Measurements from ENCODE around the gene KCTD8. TPM values are rescaled to one million over a fixed set of nuclear protein-coding genes. Genes with fewer than 3 reads are reported as not detected.

KCTD8 gene
- total RNA-seq, 1 experiment from 2014 or later, result not detected

DNA sequence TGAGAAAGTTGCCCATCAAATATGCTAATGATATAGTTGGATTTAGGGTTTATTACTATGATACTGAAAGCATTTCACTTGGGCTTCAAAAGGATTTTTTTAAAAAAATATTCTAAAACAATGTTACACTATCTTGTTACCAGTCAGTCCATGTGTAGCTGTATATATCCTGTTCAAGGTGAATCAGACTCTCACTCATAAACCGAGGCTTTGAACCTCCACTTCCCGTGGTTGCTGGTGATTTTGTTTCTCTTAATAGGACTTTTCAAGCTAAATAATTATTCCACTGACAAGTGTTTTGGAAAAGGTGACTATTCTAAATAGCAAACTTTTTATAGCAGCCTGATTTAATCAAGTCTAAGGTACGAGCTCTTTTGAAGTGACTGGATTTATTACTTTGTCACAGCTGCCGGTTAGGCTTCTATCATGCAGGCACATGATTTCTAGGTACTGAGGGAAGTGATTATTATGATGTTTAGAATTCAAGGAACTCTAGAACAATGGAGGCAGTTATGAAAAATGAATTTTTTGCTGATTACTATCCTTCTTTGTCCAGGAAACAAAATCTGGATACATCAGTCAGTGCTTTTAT, 287.7 kb downstream of the KCTD8 start:
- TF ChIP-seq, protein P1, sequence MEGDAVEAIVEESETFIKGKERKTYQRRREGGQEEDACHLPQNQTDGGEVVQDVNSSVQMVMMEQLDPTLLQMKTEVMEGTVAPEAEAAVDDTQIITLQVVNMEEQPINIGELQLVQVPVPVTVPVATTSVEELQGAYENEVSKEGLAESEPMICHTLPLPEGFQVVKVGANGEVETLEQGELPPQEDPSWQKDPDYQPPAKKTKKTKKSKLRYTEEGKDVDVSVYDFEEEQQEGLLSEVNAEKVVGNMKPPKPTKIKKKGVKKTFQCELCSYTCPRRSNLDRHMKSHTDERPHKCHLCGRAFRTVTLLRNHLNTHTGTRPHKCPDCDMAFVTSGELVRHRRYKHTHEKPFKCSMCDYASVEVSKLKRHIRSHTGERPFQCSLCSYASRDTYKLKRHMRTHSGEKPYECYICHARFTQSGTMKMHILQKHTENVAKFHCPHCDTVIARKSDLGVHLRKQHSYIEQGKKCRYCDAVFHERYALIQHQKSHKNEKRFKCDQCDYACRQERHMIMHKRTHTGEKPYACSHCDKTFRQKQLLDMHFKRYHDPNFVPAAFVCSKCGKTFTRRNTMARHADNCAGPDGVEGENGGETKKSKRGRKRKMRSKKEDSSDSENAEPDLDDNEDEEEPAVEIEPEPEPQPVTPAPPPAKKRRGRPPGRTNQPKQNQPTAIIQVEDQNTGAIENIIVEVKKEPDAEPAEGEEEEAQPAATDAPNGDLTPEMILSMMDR (conservative IDR thresholded peaks at IDR 0.05), result no peak
- TF ChIP-seq EZH2 (IDR thresholded peaks at IDR 0.05; ENCODE audit: low read depth), result no peak
- POLR2A ChIA-PET (ENCODE audit: unreplicated experiment), result no interaction called here
- Histone ChIP-seq H3K27me3 (ENCODE audit: insufficient read depth, low read depth) (no peaks in the 10 kb centered on the region), H3K27ac (no peak overlapping the region), H2AFZ (no peak overlapping the region), H3K79me2 (ENCODE audit: low read depth) (no peaks in the 10 kb centered on the region), H3K4me2 (no peak overlapping the region), H3F3A (ENCODE audit: insufficient read depth, low read depth) (no peaks in the 10 kb centered on the region), H4K20me1 (ENCODE audit: insufficient read depth) (no peaks in the 10 kb centered on the region), H3K9me2 (ENCODE audit: insufficient read depth) (no peaks in the 10 kb centered on the region), H3K4me1 (replicated peaks; ENCODE audit: insufficient read depth) (no peaks in the 10 kb centered on the region), H3K4me3 (no peak overlapping the region), H3K9me3 (ENCODE audit: insufficient read depth, low read depth) (no peaks in the 10 kb centered on the region), H3K36me3 (ENCODE audit: low read depth) (no peaks in the 10 kb centered on the region)
- BruUV-seq (replicated peaks), result no TSS peak
- CTCF ChIA-PET, result no interaction called here
- intact Hi-C loops (cut with micrococcal nuclease; ENCODE audit: unreplicated experiment), result no loop called here
- no peak for DNase-seq

DNA sequence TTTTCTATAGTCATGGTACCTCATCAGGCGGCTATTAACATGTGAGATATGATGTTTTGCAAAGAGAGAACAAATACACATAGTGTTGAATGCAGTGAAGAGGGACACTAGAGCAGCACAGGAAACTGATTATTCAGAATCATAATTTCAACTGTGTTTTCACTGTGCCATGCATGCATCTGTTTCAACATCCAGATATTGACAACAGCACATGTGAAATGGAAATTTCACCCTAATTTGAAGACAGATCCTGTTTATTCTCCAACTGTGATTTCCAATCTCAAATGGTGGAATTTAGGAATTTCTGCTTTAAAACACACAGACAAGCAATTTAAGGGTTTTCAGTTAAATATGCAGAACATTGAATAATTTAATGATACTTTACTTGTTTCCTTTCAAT, 288.6 kb downstream of the KCTD8 start:
- Histone ChIP-seq H3K79me2 (ENCODE audit: low read depth) (no peaks in the 10 kb centered on the region), H4K20me1 (ENCODE audit: insufficient read depth) (no peaks in the 10 kb centered on the region), H3K4me3 (no peak overlapping the region), H3K27me3 (ENCODE audit: insufficient read depth, low read depth) (no peaks in the 10 kb centered on the region), H3F3A (ENCODE audit: insufficient read depth, low read depth) (no peaks in the 10 kb centered on the region), H3K4me1 (replicated peaks; ENCODE audit: insufficient read depth) (no peaks in the 10 kb centered on the region), H2AFZ (no peak overlapping the region), H3K27ac (no peak overlapping the region), H3K4me2 (no peak overlapping the region), H3K9me3 (ENCODE audit: insufficient read depth, low read depth) (no peaks in the 10 kb centered on the region), H3K36me3 (ENCODE audit: low read depth) (no peaks in the 10 kb centered on the region), H3K9me2 (ENCODE audit: insufficient read depth) (no peaks in the 10 kb centered on the region)
- intact Hi-C loops (cut with micrococcal nuclease; ENCODE audit: unreplicated experiment), result no loop called here
- BruUV-seq (replicated peaks), result no TSS peak
- DNase-seq, result no peak
- TF ChIP-seq, protein P1 (conservative IDR thresholded peaks at IDR 0.05), result no peak
- TF ChIP-seq EZH2 (IDR thresholded peaks at IDR 0.05; ENCODE audit: low read depth), result no peak
- ChIA-PET CTCF (no interaction called here), POLR2A (ENCODE audit: unreplicated experiment) (no interaction called here)

DNA sequence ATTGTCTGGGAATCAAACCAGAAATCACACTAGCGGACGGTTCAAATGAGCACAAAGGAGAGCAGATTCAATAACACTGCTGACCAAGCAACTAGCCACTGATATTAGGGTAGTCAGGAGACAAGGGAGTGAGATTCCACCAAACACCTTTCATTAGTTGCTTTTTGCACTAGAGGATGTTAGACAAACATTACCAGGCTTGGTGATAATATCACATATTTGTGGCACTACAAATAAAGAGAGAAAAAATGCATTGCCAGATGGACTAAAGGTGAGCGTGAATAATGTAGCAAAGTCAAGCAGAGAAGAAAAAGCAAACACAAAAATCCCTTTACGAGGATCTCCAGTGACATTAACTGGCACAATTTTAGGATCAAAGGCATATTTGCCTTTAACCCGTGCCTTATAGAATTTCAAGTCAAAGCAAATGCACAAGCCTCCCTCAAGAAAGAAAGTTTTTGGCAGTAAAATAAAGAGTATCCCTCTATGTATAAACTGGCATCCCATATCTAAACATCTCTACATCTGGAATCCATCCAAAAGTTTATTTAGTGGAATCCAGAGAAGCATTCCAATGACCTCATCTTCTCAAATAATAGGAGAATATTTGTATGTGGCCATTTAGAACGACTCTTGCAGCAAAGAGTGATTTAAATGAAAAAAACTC, 290.9 kb downstream of the KCTD8 start:
- TF ChIP-seq EZH2 (IDR thresholded peaks at IDR 0.05; ENCODE audit: low read depth), result no peak
- TF ChIP-seq, protein P1 (conservative IDR thresholded peaks at IDR 0.05), result no peak
- Histone ChIP-seq H3F3A (ENCODE audit: insufficient read depth, low read depth) (no peaks in the 10 kb centered on the region), H3K27ac (no peak overlapping the region), H3K79me2 (ENCODE audit: low read depth) (no peaks in the 10 kb centered on the region), H3K27me3 (ENCODE audit: insufficient read depth, low read depth) (no peaks in the 10 kb centered on the region), H3K9me3 (ENCODE audit: insufficient read depth, low read depth) (no peaks in the 10 kb centered on the region), H3K36me3 (ENCODE audit: low read depth) (no peaks in the 10 kb centered on the region), H3K4me2 (no peak overlapping the region), H3K9me2 (ENCODE audit: insufficient read depth) (no peaks in the 10 kb centered on the region), H3K4me3 (no peak overlapping the region), H3K4me1 (replicated peaks; ENCODE audit: insufficient read depth) (no peaks in the 10 kb centered on the region), H4K20me1 (ENCODE audit: insufficient read depth) (no peaks in the 10 kb centered on the region), H2AFZ (no peak overlapping the region)
- ChIA-PET POLR2A (ENCODE audit: unreplicated experiment) (no interaction called here), CTCF (no interaction called here)
- intact Hi-C loops (cut with micrococcal nuclease; ENCODE audit: unreplicated experiment), result no loop called here
- no TSS peak for BruUV-seq (replicated peaks)
- no peak for DNase-seq
